GM18508 (cell line): ENCODE data around the gene TAF11L2.
"Not testable (repeated sequence)": the region's sequence is repeated elsewhere in the genome, so short reads cannot be mapped to it uniquely, and the experiment has no call there.

Source experiments
- ATAC-seq: cut with Tn5 transposase; IDR thresholded peaks from one replicate; pipeline ENCODE4 v1.9.1; 2021; ENCODE audit warnings: moderate number of reproducible peaks; ENCODE audit not compliant: insufficient read depth, unreplicated experiment

TAF11L2 gene

DNA sequence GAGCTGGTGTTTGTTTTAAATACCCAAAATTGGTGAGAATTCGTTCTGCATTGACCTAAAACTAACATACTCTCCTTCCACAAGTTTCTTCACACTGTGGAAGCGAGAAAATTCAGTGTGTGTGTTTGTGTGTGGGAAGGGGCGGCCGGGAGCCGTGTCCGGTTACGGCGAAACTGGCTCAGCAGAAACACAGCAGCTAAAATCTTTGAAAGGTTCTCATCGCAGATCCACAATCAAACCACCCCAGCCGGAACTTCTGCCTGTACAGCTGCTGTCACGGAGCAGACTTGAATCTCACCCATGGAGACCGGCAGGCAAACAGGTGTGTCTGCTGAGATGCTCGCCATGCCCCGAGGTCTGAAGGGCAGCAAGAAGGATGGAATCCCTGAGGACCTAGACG lies 26.9 kb downstream of the TAF11L2 start, which contains the start of gene TAF11L5:
Gene TAF11L5, plus strand, starts transcription at position 301 of the 400 bp plus-strand sequence.
- not testable (repeated sequence) for ATAC-seq

DNA sequence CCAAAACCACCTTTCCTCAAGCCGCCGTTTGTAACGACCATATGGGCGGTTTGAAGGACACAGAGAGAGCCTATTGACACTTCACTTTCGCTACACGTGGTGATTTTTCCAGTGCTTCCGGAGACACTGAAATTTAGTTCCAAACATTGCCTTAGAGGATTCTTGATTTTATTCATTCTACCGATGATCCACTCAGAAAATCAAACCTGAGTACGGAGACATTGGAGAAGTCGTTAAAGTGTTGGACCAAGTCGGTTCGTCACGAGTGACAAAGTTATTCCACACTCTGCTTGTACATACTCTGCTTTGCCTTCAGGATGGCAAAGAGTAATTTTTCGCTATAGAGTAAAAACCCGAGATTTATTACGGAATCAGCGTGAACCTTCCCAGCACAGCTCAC lies 28.5 kb downstream of the TAF11L2 start:
- ATAC-seq: not testable (repeated sequence)

DNA sequence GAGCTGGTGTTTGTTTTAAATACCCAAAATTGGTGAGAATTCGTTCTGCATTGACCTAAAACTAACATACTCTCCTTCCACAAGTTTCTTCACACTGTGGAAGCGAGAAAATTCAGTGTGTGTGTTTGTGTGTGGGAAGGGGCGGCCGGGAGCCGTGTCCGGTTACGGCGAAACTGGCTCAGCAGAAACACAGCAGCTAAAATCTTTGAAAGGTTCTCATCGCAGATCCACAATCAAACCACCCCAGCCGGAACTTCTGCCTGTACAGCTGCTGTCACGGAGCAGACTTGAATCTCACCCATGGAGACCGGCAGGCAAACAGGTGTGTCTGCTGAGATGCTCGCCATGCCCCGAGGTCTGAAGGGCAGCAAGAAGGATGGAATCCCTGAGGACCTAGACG lies 30.3 kb downstream of the TAF11L2 start, which contains the start of gene TAF11L6:
Gene TAF11L6, plus strand, starts transcription at position 301 of the 400 bp plus-strand sequence.
- ATAC-seq: not testable (repeated sequence)
